NT2/D1 (cell line): ENCODE data around the gene USP3.

Experiments
- SUZ12 ChIP-seq: IDR thresholded peaks from 2 replicates; pipeline ENCODE4 v1.6.1; 2011; ENCODE audit not compliant: insufficient read length, insufficient read depth; ENCODE audit errors: extremely low read depth
- YY1 ChIP-seq: IDR thresholded peaks from 2 replicates; pipeline ENCODE4 v1.6.1; 2011; ENCODE audit not compliant: insufficient read length, insufficient read depth
- ZNF274 ChIP-seq: IDR thresholded peaks from 2 replicates; pipeline ENCODE4 v1.6.1; 2011; ENCODE audit warnings: mild to moderate bottlenecking, low read depth, low read length

GRCh38 chr15:63473999-63474809 is 30.2 kb upstream of the USP3 start:
- TF ChIP-seq SUZ12, result no peak
- no peak for TF ChIP-seq YY1
- no peak for TF ChIP-seq ZNF274
